ENCODE data around the gene EFCAB6.

EFCAB6 gene

GRCh38 chr22:43541462-43542407, 270.4 kb downstream of the EFCAB6 start:
- Histone ChIP-seq H3K79me2 (ENCODE audit: insufficient read depth, low read length) (no peaks in the 10 kb centered on the region), H3K36me3 (ENCODE audit: insufficient read depth, low read length) (no peaks in the 10 kb centered on the region), H2AFZ (ENCODE audit: low read length) (no peak overlapping the region), H3K9me3 (ENCODE audit: low read length) (no peaks in the 10 kb centered on the region), H4K20me1 (ENCODE audit: insufficient read depth, low read length) (no peaks in the 10 kb centered on the region), H3K27me3 (ENCODE audit: insufficient read depth, low read length) (no peaks in the 10 kb centered on the region), H3K4me1 (ENCODE audit: insufficient read depth, low read length, severe bottlenecking) (no peaks in the 10 kb centered on the region), H3K4me2 (ENCODE audit: low read length) (no peak overlapping the region), H3K9me2 (ENCODE audit: low read depth, low read length) (no peaks in the 10 kb centered on the region), H3K27ac (ENCODE audit: low read depth, low read length, poor library complexity, severe bottlenecking) (no peak overlapping the region), H3K4me3 (ENCODE audit: low read depth, low read length, poor library complexity, severe bottlenecking) (no peak overlapping the region), H3F3A (ENCODE audit: insufficient read depth, low read length) (no peaks in the 10 kb centered on the region), H3K9ac (ENCODE audit: low read length) (no peak overlapping the region)
- no peak for TF ChIP-seq CTCF (IDR thresholded peaks at IDR 0.05; ENCODE audit: low read length)
- TF ChIP-seq EZH2 (IDR thresholded peaks at IDR 0.05; ENCODE audit: borderline replicate concordance, low read length), result no peak

GRCh38 chr22:43541022-43541421, 271.1 kb downstream of the EFCAB6 start:
- H3K36me3 ChIP-seq (ENCODE audit: insufficient read depth, low read length), result no peaks in the 10 kb centered on the region
- H3F3A ChIP-seq (ENCODE audit: insufficient read depth, low read length), result no peaks in the 10 kb centered on the region
- no peak overlapping the region for H3K4me3 ChIP-seq (ENCODE audit: low read depth, low read length, poor library complexity, severe bottlenecking)
- H4K20me1 ChIP-seq (ENCODE audit: insufficient read depth, low read length), result no peaks in the 10 kb centered on the region
- H3K79me2 ChIP-seq (ENCODE audit: insufficient read depth, low read length), result no peaks in the 10 kb centered on the region
- no peak for TF ChIP-seq CTCF (IDR thresholded peaks at IDR 0.05; ENCODE audit: low read length)
- no peak for TF ChIP-seq EZH2 (IDR thresholded peaks at IDR 0.05; ENCODE audit: borderline replicate concordance, low read length)
- H3K4me2 ChIP-seq (ENCODE audit: low read length), result no peak overlapping the region
- H2AFZ ChIP-seq (ENCODE audit: low read length), result no peak overlapping the region
- no peak overlapping the region for H3K27ac ChIP-seq (ENCODE audit: low read depth, low read length, poor library complexity, severe bottlenecking)
- H3K27me3 ChIP-seq (ENCODE audit: insufficient read depth, low read length), result no peaks in the 10 kb centered on the region
- no peaks in the 10 kb centered on the region for H3K4me1 ChIP-seq (ENCODE audit: insufficient read depth, low read length, severe bottlenecking)
- H3K9ac ChIP-seq (ENCODE audit: low read length), result no peak overlapping the region
- no peaks in the 10 kb centered on the region for H3K9me2 ChIP-seq (ENCODE audit: low read depth, low read length)
- no peaks in the 10 kb centered on the region for H3K9me3 ChIP-seq (ENCODE audit: low read length)

GRCh38 chr22:43540529-43540923, 271.6 kb downstream of the EFCAB6 start:
- Histone ChIP-seq H3K36me3 (ENCODE audit: insufficient read depth, low read length) (no peaks in the 10 kb centered on the region), H3F3A (ENCODE audit: insufficient read depth, low read length) (no peaks in the 10 kb centered on the region), H3K79me2 (ENCODE audit: insufficient read depth, low read length) (no peaks in the 10 kb centered on the region), H4K20me1 (ENCODE audit: insufficient read depth, low read length) (no peaks in the 10 kb centered on the region), H3K9me3 (ENCODE audit: low read length) (no peaks in the 10 kb centered on the region), H3K27ac (ENCODE audit: low read depth, low read length, poor library complexity, severe bottlenecking) (no peak overlapping the region), H3K4me1 (ENCODE audit: insufficient read depth, low read length, severe bottlenecking) (no peaks in the 10 kb centered on the region), H3K9me2 (ENCODE audit: low read depth, low read length) (no peaks in the 10 kb centered on the region), H3K9ac (ENCODE audit: low read length) (no peak overlapping the region), H3K27me3 (ENCODE audit: insufficient read depth, low read length) (no peaks in the 10 kb centered on the region), H3K4me2 (ENCODE audit: low read length) (no peak overlapping the region), H2AFZ (ENCODE audit: low read length) (no peak overlapping the region), H3K4me3 (ENCODE audit: low read depth, low read length, poor library complexity, severe bottlenecking) (no peak overlapping the region)
- TF ChIP-seq EZH2 (IDR thresholded peaks at IDR 0.05; ENCODE audit: borderline replicate concordance, low read length) (no peak), CTCF (IDR thresholded peaks at IDR 0.05; ENCODE audit: low read length) (no peak)
